ENCODE measurements around the gene PIAS4.

Gene PIAS4

DNA sequence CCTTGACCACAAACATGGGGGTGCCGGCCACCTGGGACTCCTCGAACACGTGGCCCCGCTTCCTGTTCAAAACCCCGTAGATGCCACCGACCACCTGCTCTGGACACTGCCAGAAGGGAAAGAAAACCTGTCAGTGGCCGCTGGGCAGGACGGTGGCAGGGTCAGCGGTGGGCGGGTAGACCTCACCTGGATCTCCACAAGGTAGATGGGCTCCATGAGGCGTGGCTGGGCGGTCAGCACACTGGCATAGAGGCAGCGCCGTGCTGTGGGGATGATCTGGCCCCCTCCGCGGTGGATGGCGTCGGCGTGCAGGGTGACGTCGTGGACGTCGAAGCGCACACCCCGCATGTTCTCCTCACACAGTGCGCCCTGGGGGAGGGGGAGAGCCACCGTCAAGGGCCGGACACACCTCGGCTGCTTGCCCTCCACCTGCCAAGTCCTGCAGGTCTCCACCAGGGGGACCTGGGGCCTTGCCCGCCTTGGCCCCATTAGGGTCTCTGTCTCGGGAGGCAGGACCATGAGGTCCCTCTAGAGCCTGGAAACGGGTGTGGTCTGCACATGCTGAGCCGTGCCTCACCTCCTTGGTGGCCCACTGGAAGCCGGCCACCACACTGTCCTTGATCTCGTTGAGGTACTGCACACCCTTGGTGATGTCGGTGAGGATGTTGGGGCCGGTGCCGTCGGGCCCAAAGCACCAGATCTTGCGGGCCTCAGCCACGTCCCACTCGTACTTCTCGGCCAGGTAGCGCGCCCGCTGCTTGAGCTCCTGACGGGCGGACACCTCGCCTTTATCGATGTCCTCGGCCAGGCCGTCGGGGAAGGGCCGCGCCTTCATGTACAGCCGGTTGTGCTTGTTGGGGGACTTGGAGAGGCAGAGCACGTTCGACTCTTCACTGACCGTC, 30.0 kb upstream of the PIAS4 start:
- DNase-seq (ENCODE audit: low read depth): no peak

DNA sequence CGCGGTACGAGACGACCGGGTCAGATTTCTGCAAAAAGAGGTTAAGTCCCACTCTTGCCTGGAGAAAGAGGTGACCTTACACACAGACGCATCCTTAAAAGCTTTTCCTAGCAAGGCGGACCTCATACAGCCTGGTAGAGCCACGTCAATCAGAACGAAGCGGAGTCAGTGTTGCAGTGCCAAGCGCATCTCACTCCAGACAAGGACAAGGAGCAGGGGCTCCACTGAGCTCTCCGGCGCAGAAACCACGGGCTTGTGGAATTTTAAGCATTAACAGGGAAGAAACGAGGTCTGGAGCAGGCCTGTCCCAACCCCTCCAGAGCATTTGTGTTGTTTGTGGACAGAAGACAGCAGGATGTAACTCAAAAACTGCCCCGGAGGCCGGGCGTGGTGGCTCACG, 29.4 kb upstream of the PIAS4 start:
- DNase-seq (ENCODE audit: low read depth): no peak

DNA sequence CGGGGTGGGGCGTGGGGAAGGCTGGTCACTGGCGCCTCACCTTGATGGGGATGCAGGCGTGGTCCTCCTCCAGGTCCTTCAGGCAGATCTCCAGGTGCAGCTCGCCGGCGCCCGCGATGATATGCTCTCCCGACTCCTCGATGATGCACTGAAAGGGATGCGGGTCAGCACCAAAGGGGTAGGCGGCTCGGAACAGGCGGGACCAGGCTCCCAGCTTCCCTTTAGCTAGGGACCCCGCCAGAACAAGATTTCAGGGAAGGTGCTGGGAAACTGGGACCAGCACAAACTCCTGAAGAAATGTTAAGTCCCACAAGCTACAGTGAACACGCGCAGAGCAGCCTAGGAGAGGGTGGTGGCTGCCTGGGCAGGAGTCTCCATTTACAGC, 28.3 kb upstream of the PIAS4 start:
- no peak for DNase-seq (ENCODE audit: low read depth)

DNA sequence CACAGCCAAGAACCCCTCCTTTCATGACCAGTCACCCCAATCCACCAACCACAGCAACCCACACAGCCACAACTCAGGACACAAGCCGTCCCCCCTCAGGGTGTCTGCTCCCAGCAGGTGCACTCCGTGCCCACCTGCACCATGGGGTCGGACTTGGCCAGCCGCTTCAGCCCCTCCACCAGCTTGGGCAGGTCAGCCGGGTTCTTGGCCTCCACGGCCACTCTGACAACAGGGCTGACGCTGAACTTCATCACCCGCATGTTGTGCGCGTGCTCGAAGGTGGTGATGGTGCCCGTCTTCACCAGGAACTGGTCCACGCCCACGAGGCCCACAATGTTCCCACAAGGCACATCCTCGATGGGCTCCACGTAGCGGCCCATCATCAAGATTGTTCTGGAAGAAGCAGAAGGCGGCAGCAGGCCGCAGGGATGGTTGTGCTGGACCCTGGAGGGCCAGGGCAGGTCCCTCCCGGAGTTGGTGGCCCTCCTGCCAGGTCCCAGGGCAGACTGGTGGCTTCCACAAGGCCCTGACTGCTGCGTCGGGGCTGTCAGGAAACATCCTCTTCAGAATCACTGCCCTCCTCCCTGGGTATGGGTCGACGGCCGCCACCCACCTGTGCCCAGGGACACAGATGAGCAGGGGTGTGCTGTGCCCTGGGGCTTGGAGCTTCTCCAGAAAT, 27.7 kb upstream of the PIAS4 start:
- no peak for DNase-seq (ENCODE audit: low read depth)

DNA sequence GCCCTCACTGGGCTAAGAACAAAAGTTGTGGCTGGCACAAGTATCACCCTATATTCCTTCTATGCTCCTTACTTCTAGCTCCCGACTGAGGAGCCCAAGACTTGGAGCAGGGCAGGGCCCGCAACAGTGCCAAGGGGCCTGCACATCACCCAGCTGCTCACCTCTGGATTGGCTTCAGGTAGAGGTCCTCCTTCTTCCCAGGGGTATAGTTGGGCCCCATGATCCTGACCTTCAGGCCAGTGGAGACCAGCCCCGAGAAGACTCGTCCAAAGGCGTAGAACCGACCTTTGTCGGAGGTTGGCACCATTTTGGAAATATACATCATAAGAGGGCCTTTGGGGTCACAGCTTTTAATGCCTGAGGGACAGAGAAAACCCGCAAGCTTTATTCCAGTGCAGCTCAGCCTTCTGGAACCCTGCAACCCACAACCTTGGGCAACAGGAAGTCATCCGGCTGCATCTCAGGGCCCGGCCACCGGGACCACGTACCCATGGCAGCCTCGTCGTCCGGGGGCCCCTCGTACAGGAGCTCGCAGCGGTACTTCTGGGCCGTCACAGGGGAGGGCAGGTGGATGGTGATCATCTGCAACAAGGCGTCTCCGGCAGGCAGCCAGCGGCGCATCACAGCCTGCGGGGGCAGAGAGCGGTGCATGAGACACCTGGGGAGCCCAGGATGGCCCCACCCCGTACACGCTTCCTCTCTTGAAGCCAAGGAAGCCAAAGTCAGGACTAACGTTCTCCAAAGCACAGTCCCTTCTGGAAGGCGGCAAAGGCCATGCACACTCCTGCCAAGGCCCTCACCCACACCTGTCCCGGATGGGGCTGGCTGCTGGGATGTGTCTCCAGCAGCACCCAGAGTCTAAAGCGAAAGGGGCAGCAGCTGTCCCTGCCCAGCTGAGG, 26.9 kb upstream of the PIAS4 start:
- no peak for DNase-seq (ENCODE audit: low read depth)

DNA sequence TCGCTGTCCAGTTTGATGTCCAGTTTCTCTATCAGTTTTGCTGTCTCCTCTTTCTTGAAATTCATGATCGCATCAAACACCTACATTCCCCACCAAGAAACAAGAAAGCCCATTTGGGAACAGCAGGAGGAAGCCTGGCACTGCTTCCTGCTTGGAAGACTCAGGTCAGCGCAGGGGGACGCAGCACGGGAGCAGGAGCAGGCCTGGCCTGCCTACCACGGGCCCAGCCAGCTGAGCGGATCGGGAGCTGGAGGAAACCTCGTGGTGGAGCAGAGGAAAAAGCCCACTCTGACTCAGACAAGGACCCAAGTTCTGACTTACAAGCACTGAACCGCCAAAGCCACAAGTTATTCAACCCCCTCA, 26.2 kb upstream of the PIAS4 start:
- no peak for DNase-seq (ENCODE audit: low read depth)

DNA sequence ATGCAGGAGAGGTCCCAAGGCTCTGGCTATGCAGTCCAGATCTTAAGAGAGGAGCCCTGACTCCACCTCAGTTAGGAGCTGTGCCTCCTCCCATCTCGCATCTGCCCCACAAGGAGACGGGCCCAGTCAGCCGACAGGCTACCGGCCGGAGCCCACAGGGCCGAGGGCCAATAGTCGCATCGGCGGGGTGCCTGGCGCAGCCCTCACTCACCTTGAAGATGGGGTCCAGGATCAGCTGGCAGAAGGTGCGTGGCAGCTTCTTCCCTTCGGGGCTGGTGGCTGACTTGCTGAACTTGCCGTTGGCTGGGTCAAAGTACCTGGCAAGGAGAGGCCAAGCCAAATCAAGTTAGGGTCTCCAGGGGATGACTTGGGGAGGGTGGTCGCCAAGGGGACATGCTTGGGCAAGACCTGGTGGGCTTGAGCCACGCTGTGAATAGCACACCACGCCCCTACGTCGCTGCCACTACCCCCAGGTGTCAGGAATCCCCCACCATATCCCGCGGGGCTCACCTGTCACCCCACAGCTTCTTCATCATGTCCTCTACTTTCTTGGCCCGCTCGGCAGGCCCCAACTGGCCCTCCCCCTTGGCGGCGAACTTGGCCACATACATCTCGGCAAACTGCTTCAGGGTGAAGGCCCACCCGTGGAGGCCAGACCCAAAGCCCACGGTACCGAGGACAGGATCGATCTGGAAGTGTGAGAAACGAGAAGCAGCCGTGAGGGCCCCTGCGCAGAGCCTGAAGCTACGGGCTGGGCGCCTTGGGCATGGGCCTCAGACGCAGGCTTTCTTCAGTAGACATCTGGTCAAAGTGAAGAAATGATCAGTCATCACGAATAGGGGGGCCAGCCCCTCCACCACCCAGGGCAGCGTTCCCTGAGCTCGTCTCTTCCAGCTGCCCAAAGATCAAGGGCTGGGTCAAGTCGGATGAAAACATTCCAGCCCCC, 25.5 kb upstream of the PIAS4 start:
- DNase-seq (ENCODE audit: low read depth): no peak

DNA sequence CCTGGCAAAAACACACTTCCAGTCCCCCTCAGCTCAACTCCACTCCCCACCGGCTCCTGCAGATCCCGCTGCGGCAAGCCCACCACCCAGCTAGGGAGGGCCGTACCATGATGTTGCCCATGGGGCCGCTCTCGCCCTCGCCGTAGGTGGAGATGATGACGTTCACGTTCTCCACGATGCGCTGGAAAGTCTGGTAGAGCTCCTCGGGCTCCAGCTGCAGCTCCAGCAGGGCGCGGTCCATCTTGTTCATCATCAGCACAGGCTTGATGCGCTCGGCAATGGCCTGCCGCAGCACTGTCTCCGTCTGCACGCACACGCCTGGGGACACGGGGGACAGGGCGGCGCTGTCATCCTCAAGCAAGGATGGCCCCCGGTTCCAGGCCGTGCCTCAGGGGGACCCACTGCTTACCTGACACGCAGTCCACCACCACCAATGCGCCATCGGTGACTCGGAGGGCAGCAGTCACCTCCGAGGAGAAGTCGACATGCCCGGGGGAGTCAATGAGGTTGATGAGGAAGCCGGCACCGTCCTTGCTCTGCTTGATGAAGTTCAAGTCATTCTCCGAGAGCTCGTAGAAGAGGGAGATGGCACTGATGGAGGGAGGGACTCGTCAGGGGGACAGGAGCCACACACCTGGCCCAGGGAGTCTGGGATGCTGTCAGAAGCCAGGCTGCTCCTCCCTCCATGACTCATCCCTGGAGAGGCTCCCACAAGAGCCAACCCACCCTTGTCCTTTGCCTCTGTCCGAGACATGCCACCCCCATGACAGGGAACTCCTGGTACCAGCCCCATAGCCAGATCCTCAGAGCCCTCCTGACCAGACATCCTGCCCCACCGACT, 24.6 kb upstream of the PIAS4 start:
- DNase-seq (ENCODE audit: low read depth): no peak

DNA sequence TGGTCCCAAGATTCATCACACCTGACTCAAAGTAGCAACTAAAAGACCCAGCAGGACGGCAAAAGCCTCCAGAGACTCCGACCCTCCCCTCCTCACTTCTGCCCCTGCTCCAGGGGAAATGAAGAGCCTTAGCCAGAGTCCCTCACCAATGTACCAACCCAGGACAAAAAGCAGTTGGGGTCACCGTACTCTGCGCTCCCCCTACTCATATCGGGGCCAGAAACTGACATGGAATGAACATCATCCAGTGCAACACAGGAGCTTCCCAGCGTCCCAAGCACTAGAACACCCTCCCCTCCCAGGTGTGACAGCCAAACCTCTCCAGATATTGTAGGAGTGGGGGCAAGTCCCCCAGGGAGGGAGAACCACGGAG, 24.0 kb upstream of the PIAS4 start:
- no peak for DNase-seq (ENCODE audit: low read depth)

DNA sequence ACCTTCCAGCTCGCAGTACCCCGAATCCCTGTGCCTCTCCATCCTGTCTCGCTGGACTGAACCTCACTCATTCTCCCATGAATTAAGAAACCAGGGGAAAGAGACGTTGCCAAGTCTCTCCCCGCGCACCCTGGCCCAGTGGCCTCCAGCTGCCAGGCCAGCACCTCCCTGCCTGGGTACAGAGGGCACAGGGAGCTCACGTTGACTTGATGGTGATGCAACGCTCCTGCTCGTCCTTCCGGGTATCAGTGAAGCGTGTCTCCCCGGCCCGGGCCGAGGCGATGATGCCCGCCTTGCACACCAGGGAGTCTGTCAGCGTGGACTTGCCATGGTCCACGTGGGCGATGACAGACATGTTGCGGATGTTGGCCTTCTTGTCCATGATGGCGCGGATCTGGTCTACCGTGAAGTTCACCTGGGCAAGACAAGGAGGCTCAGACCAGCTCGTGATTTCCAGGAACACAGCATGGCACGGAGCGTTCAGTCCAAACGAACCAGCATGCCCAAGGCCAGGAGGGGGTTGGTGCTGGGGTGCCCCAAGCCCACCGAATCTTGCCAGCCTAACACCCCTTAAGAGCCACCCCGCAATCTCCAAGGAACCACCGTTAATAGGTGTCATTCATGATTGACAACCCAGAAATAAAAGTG, 23.5 kb upstream of the PIAS4 start:
- no peak for DNase-seq (ENCODE audit: low read depth)

DNA sequence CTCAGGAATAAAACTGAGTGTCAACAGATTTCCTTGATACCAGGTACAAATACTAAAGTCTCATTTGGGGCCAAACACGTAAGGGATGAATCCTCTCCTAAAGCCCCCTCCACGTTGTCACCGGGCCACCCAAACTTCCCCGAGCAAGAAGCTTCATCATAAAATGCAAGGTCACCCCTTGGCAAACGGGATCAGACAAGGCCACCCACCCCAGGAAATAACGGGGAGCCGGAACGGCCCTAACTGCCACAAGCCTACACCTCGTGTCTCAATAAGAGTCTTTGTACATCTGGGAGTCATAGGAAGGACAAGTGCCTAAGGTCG, 23.0 kb upstream of the PIAS4 start:
- DNase-seq (ENCODE audit: low read depth): no peak

DNA sequence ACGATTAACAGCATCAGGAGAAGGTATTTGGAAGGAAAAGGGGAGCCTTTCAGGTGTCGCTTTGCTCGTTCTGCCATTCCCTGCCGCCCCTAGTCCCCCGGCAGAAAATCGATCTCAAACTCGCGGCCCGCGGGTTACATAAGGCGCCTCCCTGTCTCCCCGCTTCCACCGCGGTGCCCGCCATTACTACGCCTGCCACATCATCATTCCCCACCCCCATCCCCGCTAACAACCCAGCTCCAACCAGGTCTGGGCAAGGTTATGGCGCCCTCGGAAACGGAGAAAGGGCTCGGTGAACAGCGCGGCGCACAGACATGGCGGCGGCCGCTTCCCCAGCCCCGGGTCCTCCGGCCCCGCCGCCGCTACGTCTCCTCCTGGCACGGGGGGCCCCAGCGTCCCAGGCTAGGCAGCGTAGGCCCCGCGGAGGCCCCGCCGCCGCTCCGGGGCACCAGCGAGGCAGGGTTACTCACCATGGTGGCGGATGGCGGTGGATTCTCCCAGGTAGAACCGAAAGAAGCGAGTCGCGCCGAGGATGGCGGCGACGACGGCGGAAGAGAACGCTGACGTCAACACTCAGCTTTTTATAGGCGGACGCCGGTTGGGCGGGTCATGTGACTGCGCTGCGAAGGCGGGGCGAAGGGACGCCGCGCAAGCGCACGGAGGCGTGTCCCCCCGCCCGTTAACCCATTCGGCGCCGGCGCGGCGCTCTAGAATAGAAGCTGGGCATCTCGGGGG, 22.5 kb upstream of the PIAS4 start, which contains the start of gene EEF2:
Gene EEF2 (minus strand): TSS at position 556 of the 735 bp plus-strand sequence. CDS start 83 bp downstream, at position 473.
- peak; percentile 80 for DNase-seq (ENCODE audit: low read depth)

DNA sequence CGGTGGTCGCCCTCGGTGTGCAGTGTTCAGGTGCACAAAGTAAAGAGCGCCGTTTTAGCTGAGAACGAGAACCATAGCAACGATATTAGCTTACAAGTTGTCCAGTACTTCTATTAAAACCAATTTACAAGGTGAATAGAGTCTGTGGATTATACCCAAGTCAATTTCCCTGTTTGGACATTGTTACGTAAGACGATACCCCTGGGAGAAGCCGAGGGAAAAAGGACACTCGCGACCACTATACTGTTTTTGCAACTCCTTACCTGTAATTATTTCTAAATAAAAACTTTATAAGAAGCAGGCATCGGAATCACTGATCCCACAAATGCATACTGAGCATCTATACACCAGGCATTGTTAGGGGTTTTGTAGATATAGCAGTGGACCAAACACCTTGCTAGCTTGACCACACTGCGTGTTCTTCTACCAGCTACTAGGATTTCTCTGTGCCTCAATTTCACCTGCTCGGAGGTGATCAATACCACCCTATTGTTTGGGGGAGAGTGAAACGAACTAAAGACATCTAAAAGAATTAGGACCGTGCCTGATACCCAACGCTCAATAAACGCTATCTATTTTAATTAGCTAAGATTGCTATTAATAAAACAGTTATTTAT, 21.8 kb upstream of the PIAS4 start:
- DNase-seq (ENCODE audit: low read depth): no peak

DNA sequence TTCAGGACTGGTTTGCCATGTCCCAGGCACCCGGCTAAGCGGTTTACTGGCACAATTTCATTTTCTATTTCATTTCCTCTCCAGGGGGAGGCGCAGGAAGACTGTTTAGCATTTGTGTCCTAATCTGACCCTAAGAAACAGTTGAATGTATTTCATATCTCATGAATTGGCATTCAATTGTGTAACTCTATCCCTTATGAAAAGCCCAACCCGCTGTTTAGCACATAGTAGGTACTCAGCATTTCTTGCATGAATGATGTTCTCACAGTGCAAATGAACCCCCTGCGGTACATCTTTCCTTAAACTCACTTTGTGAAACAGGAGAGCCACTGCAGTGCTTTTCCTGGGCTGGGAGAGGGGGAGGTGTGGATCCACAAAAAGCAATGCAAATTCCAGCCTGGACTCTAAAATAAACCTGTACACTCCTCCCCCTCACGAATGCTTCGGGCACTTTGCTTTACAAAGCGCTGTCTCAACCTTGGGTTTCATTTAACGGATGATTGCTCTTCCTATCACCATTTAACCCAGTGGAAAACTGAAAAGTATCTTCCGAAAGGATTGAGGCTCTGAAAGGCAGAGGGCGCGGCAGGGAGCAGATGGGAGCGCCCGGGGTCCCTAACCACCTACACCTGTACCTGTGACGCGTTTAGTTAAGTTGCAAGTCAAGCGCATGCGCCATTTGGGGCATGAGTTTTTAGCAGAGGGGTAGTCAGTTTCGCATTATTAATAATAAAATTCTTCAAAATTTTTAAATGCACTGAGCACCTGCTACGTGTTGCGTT, 21.1 kb upstream of the PIAS4 start:
- no peak for DNase-seq (ENCODE audit: low read depth)

DNA sequence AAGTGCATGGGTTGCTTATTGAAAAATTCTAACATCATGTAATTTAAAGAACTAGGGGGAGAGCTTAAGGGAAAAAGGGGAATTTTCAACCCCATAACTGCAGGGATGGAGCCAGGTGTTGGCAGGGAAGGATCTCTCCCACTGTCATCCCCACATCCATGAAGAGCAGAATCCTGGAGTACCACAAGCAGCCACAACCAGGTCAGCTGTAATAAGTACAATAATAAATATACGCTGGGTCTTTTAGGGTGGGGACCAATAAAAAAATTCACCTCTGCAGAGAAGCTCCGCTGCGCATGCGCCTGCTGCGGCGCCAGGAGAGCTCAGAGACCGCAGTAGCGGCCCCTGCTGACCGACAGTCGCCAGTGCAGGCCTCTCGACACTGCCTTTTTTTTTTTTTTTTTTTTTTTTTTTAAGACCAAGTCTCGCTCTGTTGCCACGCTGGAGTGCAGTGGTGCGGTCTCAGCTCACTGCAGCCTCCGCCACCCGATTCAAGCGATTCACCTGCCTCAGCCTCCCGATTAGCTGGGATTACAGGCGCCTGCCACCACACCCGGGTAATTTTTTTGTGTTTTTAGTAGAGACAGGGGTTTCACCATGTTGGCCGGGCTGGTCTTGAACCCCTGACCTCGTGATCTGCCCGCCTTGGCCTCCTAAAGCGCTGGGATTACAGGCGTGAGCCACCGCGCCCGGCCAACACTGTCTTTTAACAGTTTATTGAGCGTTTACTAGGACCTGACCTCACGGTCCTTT, 19.7 kb upstream of the PIAS4 start:
- peak; percentile 78 for DNase-seq (ENCODE audit: low read depth)

DNA sequence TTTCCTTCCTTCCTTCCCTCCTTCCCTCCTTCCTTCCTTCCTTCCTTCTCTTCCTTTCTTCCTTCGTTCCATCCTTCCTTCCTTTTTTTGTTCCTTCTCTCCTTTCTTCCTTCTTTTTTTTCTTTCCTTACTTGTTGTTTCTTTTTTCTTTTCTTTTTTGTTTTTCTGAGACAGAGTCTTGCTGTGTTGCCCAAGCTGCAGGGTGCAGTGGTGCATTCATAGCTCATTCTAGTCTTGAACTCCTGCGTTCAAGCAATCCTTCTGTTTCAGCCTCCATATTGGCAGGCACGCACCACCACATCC, 16.8 kb upstream of the PIAS4 start:
- no peak for DNase-seq (ENCODE audit: low read depth)

DNA sequence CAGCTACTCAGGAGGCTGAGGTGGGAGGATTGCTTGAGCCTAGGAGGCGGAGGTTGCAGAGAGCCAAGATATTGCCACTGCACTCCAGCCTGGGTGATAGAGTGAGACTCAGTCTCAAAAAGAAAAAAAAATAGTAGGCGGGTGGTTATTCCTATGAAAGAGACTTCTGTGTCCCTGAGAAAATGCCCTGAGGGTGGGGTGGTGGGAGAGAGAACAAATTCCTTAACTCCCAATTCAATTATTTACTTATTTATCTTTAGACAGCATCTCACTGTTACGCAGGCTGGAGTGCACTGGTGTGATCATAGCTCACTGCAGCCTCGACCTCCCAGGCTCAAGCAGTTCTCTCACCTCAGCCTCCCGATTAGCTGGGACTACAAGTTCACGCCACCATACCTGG, 11.9 kb upstream of the PIAS4 start:
- no peak for DNase-seq (ENCODE audit: low read depth)
